AG04450 (cell line): ENCODE results near the gene NDUFB10. TPM values are rescaled to one million over a fixed set of nuclear protein-coding genes. Genes with fewer than 3 reads are reported as not detected.

Experiments used
- CTCF ChIA-PET: fragments of 300-600, 350-600 bp; formaldehyde crosslinking; extraction: SDS; loops from one replicate; lab custom pipeline; 2022; ENCODE audit warnings: antibody characterized with exemption, inconsistent platforms; lab: Charles Lee
- POLR2A ChIA-PET: fragments of 350-600 bp; formaldehyde crosslinking; extraction: SDS; loops from one replicate; lab custom pipeline; 2021; ENCODE audit warnings: antibody characterized with exemption, inconsistent platforms; lab: Yijun Ruan, JAX
- DNase-seq: peaks from one replicate; pipeline ENCODE4 v3.0.0-alpha.2; 2011; ENCODE audit warnings: low read depth, low spot score
- H3K27ac ChIP-seq: one replicate; pipeline ENCODE4 v1.5.1; 2012; ENCODE audit warnings: low read depth, low read length, control low read depth
- H3K27me3 ChIP-seq: one replicate; pipeline ENCODE4 v1.6.0; 2012; ENCODE audit warnings: low read length; ENCODE audit not compliant: control insufficient read depth, insufficient read depth
- H3K4me3 ChIP-seq: 2 replicates; pipeline ENCODE4 v1.5.1; 2011; ENCODE audit warnings: mild to moderate bottlenecking, low read depth, low read length, control low read depth
- H3K9me3 ChIP-seq: 2 replicates; pipeline ENCODE4 v1.5.1; 2012; ENCODE audit warnings: low read length; ENCODE audit not compliant: control insufficient read depth, insufficient read depth
- CTCF ChIP-seq: IDR thresholded peaks from 2 replicates; pipeline ENCODE4 v1.5.1; 2011; ENCODE audit warnings: low read depth, low read length, control low read depth, inconsistent platforms
- polyA plus RNA-seq: library from polyadenylated mRNA; depleted of rRNA; stranded (reverse); fragments of >200 nt; gene quantifications from 2 replicates; pipeline ENCODE4 v1.2.3, GENCODE V29; 2011

NDUFB10 gene
- polyA plus RNA-seq, 1 experiment, result 126 TPM

- Histone ChIP-seq H3K4me3 (no peak overlapping the region), H3K9me3 (no peaks in the 10 kb centered on the region), H3K27me3 (peaks cover 5% of the 10 kb centered on the region), H3K27ac (no peak overlapping the region)
- ChIA-PET CTCF (interaction anchor here (1.0 to 5.8 kb wide), 2 partner anchors 9 to 69 kb away, joined by 3 to 83 read pairs; no protein-coding TSS in a partner anchor), POLR2A (no interaction called here)
- TF ChIP-seq CTCF, result no peak
- DNase-seq, result no peak
These were observed 27.0 kb upstream of the NDUFB10 start for GRCh38 chr16:1932050-1933028.

GRCh38 chr16:1933097-1933661, 26.2 kb upstream of the NDUFB10 start:
- CTCF ChIA-PET, result interaction anchor here (5.8 kb wide), 1 partner anchor 70 kb away, joined by 83 read pairs; no protein-coding TSS in a partner anchor
- Histone ChIP-seq H3K9me3 (no peaks in the 10 kb centered on the region), H3K4me3 (no peak overlapping the region), H3K27me3 (peaks cover 5% of the 10 kb centered on the region), H3K27ac (no peak overlapping the region)
- no peak for DNase-seq
- POLR2A ChIA-PET, result no interaction called here
- no peak for TF ChIP-seq CTCF

GRCh38 chr16:1936945-1937479, 22.3 kb upstream of the NDUFB10 start:
- no peak for DNase-seq
- POLR2A ChIA-PET, result no interaction called here
- peaks cover 3% of the 10 kb centered on the region for H3K27me3 ChIP-seq
- TF ChIP-seq CTCF, result no peak
- H3K4me3 ChIP-seq, result no peak overlapping the region
- H3K27ac ChIP-seq, result no peak overlapping the region
- no peaks in the 10 kb centered on the region for H3K9me3 ChIP-seq
- CTCF ChIA-PET, result no interaction called here

- no peak for TF ChIP-seq CTCF
- DNase-seq, result no peak
- ChIA-PET POLR2A (no interaction called here), CTCF (no interaction called here)
- Histone ChIP-seq H3K27me3 (no peaks in the 10 kb centered on the region), H3K4me3 (no peak overlapping the region), H3K27ac (no peak overlapping the region), H3K9me3 (no peaks in the 10 kb centered on the region)
These were observed 21.0 kb upstream of the NDUFB10 start for GRCh38 chr16:1938316-1938715.
